SU-DHL-6 (cell line): ENCODE results near the gene KCNJ9.

ENCODE experiments used
- H2AFZ ChIP-seq: fragments of 200-600 bp; sonication (generic); 2 replicates; pipeline ENCODE4 v1.6.1; 2014; ENCODE audit warnings: low read depth, mild to moderate bottlenecking, moderate library complexity, mixed read lengths, antibody characterized with exemption, low read length; ENCODE audit not compliant: severe bottlenecking
- H3F3A ChIP-seq: fragments of 200-600 bp; shearing (Covaris generic); 2 replicates; pipeline ENCODE4 v1.6.0; 2016; ENCODE audit warnings: antibody characterized with exemption, mild to moderate bottlenecking; ENCODE audit not compliant: insufficient read depth
- H3K27ac ChIP-seq: fragments of 200-600 bp; sonication (generic); 2 replicates; pipeline ENCODE4 v1.5.1; 2016; ENCODE audit warnings: low read depth, mild to moderate bottlenecking, low read length, moderate library complexity, mixed read lengths
- H3K27me3 ChIP-seq: fragments of 200-600 bp; sonication (generic), shearing (Covaris generic); 2 replicates; pipeline ENCODE4 v1.6.0; 2014; ENCODE audit warnings: mild to moderate bottlenecking, low read length
- H3K36me3 ChIP-seq: fragments of 200-600 bp; sonication (generic); 2 replicates; pipeline ENCODE4 v1.6.1; 2014; ENCODE audit warnings: mild to moderate bottlenecking, low read length, mixed read lengths
- H3K4me2 ChIP-seq: fragments of 300-600, 200-600 bp; shearing (Covaris generic), sonication (generic); 2 replicates; pipeline ENCODE4 v1.6.0; 2014; ENCODE audit warnings: low read length, low read depth, mild to moderate bottlenecking; ENCODE audit not compliant: poor library complexity, severe bottlenecking
- H3K4me3 ChIP-seq: fragments of 200-600 bp; sonication (generic); 2 replicates; pipeline ENCODE4 v1.5.1; 2014; ENCODE audit warnings: antibody characterized with exemption, low read length, mild to moderate bottlenecking, mixed read lengths; ENCODE audit not compliant: insufficient read depth, poor library complexity, severe bottlenecking
- H3K79me2 ChIP-seq: fragments of 200-600 bp; sonication (generic); 2 replicates; pipeline ENCODE4 v1.6.1; 2014; ENCODE audit warnings: mild to moderate bottlenecking, low read length, moderate library complexity; ENCODE audit not compliant: insufficient read depth
- H3K9ac ChIP-seq: fragments of 200-600 bp; sonication (generic); 2 replicates; pipeline ENCODE4 v1.7.0; 2014; ENCODE audit warnings: mild to moderate bottlenecking, low read length
- H3K9me2 ChIP-seq: fragments of 200-600 bp; sonication (generic); replicated peaks from 2 replicates; pipeline ENCODE4 v1.6.1; 2014; ENCODE audit warnings: low read length; ENCODE audit not compliant: insufficient read depth
- H3K9me3 ChIP-seq: fragments of 200-600 bp; sonication (generic); 2 replicates; pipeline ENCODE4 v1.6.1; 2014; ENCODE audit warnings: low read length, mixed read lengths; ENCODE audit not compliant: insufficient read depth
- H4K20me1 ChIP-seq: fragments of 200-600 bp; sonication (generic); 2 replicates; pipeline ENCODE4 v1.6.1; 2014; ENCODE audit warnings: low read depth, mild to moderate bottlenecking, antibody characterized with exemption, low read length, moderate library complexity, mixed read lengths
- EZH2phosphoT487 ChIP-seq: fragments of 200-600 bp; sonication (generic), shearing (Covaris generic); conservative IDR thresholded peaks from 2 replicates; pipeline ENCODE4 v1.6.1; 2018; ENCODE audit warnings: mild to moderate bottlenecking, antibody characterized with exemption, low read length, moderate library complexity, mixed read lengths
- TF ChIP-seq, protein P1 (sequence below): fragments of 200-600 bp; sonication (generic); IDR thresholded peaks from one replicate; pipeline ENCODE4 v1.5.1; 2017; ENCODE audit warnings: antibody characterized with exemption, mild to moderate bottlenecking, low read length, moderate library complexity; ENCODE audit not compliant: insufficient read depth, poor library complexity, severe bottlenecking

Gene KCNJ9

DNA sequence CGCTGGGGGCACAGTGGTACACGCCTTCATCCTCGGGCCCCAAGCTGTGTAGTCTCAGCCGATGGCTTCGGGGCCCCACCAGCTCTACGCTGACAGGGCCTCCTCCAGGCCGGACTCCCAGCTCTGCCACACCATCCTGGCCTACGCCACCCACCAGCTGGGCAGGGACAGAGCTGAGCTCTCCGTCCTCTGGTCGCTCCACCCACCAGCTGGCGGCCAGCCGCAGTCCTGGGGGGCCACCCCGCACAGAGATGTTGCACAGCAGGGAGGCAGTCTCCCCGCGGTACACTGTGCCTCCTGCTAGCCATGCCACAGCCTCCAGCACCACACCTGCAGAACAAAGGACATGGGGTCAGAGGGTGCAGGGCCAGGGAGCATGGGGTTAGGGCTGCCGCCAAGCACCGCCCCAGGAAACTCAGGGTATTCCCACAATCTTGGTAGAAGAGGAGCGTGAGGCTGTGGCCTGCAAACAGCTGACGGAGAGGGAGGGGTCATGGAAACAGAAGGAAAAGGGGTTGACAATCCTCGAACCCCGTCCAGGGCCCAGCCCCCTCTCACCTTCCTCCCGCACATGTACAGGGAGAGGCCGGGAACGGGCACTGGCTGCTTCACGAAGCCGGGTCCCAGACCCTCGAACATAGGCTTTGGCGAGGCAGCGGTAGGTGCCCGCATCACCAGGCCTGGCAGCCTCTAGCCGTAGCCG is 11.2 kb downstream of the KCNJ9 start:
- no peaks in the 10 kb centered on the region for H3K79me2 ChIP-seq
- no peak overlapping the region for H3K27ac ChIP-seq
- H3F3A ChIP-seq: no peaks in the 10 kb centered on the region
- no peaks in the 10 kb centered on the region for H4K20me1 ChIP-seq
- H3K4me2 ChIP-seq: no peak overlapping the region
- H3K9me2 ChIP-seq: no peaks in the 10 kb centered on the region
- H3K9me3 ChIP-seq: no peaks in the 10 kb centered on the region
- H3K4me3 ChIP-seq: no peak overlapping the region
- no peaks in the 10 kb centered on the region for H3K27me3 ChIP-seq
- H3K9ac ChIP-seq: no peak overlapping the region
- H2AFZ ChIP-seq: no peak overlapping the region
- TF ChIP-seq, protein P1, sequence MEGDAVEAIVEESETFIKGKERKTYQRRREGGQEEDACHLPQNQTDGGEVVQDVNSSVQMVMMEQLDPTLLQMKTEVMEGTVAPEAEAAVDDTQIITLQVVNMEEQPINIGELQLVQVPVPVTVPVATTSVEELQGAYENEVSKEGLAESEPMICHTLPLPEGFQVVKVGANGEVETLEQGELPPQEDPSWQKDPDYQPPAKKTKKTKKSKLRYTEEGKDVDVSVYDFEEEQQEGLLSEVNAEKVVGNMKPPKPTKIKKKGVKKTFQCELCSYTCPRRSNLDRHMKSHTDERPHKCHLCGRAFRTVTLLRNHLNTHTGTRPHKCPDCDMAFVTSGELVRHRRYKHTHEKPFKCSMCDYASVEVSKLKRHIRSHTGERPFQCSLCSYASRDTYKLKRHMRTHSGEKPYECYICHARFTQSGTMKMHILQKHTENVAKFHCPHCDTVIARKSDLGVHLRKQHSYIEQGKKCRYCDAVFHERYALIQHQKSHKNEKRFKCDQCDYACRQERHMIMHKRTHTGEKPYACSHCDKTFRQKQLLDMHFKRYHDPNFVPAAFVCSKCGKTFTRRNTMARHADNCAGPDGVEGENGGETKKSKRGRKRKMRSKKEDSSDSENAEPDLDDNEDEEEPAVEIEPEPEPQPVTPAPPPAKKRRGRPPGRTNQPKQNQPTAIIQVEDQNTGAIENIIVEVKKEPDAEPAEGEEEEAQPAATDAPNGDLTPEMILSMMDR: no peak
- no peak for TF ChIP-seq EZH2phosphoT487
- H3K36me3 ChIP-seq: no peaks in the 10 kb centered on the region

DNA sequence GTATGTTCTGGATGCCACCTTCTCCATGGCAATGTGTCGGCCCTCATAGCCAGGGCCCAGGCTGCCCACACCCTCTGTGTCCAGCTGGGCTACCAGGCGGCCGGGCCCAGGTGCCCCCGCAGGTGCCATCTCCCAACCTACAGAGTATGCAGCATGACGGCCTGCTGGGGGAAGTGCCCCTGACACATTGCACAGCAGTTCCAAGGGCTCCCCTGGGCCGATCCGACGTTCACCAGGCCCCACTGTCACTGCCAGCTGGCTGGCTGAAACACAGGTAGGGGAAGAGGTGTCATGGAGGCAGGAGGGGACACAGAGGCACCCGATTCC is 11.7 kb downstream of the KCNJ9 start:
- no peaks in the 10 kb centered on the region for H3K27me3 ChIP-seq
- H3K36me3 ChIP-seq: no peaks in the 10 kb centered on the region
- H3K4me3 ChIP-seq: no peak overlapping the region
- H3K4me2 ChIP-seq: no peak overlapping the region
- no peaks in the 10 kb centered on the region for H3F3A ChIP-seq
- TF ChIP-seq, protein P1: no peak
- TF ChIP-seq EZH2phosphoT487: no peak
- H3K9me3 ChIP-seq: no peaks in the 10 kb centered on the region
- no peak overlapping the region for H3K9ac ChIP-seq
- H2AFZ ChIP-seq: no peak overlapping the region
- H4K20me1 ChIP-seq: no peaks in the 10 kb centered on the region
- no peak overlapping the region for H3K27ac ChIP-seq
- H3K79me2 ChIP-seq: no peaks in the 10 kb centered on the region
- H3K9me2 ChIP-seq: no peaks in the 10 kb centered on the region

DNA sequence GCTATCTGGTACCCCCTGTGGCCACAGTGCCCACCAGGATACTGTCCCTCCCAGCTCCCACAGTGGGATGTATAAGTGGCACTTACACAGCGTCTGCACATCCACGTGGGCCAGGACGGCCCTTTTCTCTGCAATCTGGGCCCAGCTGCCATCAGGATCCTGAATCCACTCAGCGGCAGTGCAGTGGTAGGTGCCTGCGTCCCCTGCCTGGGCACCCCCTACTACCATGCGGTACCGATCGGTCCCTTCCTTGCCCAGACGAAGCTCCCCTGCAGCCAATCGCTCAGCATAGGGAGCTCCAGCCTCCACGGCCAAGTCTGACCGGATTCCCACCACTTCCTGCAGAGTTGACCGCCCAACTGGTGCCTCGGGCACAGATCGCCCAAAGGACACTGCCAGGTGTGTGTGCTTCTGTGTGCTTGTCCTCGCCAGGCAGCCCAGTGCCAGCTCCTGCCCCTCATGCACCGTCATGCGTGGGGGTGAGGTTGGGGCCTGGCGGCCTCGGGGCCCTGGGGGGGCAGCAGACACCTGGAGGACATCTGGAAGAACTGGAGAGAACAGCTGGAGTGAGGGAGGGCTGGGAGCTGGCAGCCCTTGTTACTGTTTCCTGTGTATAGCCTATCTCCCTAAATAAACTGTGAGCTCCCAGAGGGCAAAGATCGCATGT is 12.4 kb downstream of the KCNJ9 start:
- no peaks in the 10 kb centered on the region for H4K20me1 ChIP-seq
- no peak for TF ChIP-seq EZH2phosphoT487
- TF ChIP-seq, protein P1: no peak
- H3K36me3 ChIP-seq: no peaks in the 10 kb centered on the region
- no peaks in the 10 kb centered on the region for H3F3A ChIP-seq
- no peak overlapping the region for H3K4me2 ChIP-seq
- no peaks in the 10 kb centered on the region for H3K27me3 ChIP-seq
- no peaks in the 10 kb centered on the region for H3K79me2 ChIP-seq
- H3K9me3 ChIP-seq: no peaks in the 10 kb centered on the region
- H3K4me3 ChIP-seq: no peak overlapping the region
- H3K9me2 ChIP-seq: no peaks in the 10 kb centered on the region
- H2AFZ ChIP-seq: no peak overlapping the region
- H3K27ac ChIP-seq: no peak overlapping the region
- H3K9ac ChIP-seq: no peak overlapping the region
